Stimulated activated CD8-positive, alpha-beta memory T cell treated with anti-CD3 and anti-CD28 coated beads, Interleukin-12 subunit alpha, Interleukin-12 subunit beta, amount 100 ng/mL, for 1 hour (primary cell): ENCODE results near the gene ZDHHC14.

Experiments used
- DNase-seq: peaks from one replicate; pipeline ENCODE4 v3.0.0-alpha.2; 2020; ENCODE audit warnings: low read depth

ZDHHC14 gene

DNA sequence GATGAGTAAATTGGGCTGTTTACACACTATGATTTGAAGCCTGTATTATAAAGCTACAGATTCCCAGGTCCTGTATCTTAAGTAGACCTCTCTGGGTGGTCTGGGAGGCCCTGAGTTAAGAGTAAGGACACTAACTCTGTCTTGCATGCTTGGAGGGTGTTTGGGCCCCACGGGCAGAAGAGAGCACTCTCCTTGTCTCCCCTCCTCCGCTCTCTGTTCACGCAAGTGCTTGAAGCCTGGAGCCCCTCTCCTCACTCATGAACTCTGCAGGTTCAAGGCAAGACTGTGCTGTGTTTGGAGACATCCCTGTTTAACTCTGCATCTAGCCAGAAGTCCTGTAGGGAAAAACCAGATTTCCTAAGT is 154.0 kb downstream of the ZDHHC14 start:
- DNase-seq = no peak

DNA sequence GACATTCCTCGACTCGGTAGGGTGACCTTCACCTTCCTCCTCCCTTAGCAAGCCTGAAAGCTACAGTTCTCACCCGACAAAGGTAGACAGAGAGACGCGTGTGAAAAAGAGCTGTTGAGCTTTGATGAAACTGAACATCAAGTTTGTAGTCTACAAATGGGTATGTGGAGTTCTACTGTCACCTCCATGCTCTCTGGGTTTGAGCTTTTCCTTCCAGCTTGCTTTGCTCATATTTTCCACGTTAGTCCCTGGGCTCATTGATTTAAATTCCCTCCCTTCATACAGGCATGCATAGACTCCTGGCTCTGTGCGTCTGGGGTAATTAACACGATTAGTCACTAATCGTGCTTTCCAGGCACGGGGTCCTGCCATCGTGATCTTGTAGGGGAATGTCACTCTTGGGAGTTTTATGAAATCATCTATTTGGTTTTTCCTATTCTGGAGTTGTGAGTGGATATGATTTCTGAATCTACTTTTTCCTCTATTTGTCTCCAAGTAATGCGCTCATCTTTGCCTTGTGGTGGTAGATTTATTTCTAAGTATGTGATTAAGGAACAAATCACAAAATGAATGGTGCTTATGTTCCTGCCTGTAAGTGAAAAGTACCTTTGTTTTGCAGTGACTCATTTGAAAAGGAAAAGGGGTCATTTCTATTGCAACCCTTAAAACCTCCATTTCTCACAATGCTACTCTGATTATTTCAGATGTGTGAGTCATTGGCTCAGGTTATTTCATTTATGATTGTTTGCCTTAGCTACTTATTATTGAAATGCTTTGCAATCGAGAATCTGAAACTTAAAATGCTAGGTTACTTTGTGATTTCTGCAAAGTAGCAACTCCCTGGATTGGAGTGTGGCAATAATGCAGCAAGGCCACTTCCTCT is 154.6 kb downstream of the ZDHHC14 start:
- no peak for DNase-seq

DNA sequence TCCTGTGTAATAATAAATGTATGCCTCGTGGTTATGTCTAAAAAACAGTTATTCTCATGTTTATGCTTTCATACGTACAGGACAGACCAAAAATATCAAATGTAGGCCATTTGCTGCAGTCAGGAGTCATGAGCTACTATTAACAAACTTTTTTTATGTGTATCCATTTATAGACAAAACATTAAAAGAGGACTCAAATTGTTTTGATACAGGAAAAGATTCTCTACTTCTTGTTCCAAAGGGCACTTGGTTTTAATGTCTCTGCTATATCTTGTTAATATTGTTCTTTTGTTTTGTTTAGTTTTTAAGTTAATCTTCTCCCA is 155.2 kb downstream of the ZDHHC14 start:
- no peak for DNase-seq

DNA sequence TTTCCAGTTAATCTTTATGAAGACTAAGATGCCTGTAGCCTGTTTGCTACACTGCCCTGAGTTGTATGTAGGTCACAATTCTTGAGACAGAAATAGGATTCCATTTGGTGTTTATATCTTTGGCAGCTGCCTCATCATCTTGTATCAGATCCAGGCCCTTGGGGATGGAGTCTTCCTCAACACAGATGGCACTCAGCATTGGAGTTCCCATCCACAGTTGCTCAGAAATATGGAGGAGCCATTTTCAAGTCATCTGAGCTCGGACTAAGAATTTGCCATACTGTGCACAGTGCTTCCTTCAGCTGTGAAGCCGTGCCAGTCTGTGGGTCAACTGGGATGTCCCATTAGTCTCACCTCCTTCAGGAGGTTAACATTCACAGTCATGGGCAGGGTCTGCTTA is 156.6 kb downstream of the ZDHHC14 start:
- DNase-seq = no peak

DNA sequence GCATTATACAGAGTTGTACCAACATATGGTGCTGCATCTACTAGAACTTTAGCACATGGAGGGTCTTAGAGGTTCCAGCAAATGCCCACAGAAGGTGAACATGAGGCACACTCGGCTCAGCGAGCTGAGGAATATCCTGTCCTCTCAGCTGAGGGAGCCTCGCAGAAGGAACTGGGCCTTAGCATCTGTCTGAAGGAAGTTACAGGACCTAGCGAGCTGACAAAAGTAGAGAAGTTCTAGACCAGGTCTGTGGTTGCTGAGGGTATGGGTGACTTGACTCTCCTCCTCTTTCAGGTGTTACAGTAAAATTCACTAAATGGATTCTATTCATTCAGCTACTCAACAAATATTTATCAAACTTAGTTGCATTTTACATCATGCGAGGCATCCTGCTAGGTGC is 157.2 kb downstream of the ZDHHC14 start:
- no peak for DNase-seq

DNA sequence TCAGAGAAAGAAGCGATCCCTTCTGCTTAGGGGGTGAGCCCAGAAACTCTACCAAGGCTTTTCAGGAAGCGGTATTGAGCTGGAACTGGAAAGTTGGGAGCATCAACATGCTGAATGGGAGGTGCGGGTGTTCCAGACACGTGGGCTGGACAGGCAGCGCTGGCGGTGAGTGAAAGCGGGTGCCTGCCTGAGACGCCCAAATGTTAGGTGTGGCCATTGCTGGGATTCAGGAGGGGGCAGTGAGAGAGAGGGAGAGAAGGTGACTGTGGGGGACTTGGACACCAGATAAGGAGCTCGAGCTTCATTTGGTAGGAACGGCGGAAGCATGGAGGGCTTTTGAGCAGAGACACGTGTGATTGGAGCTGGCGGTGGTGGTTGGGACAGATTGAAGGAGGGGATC is 157.7 kb downstream of the ZDHHC14 start:
- no peak for DNase-seq

DNA sequence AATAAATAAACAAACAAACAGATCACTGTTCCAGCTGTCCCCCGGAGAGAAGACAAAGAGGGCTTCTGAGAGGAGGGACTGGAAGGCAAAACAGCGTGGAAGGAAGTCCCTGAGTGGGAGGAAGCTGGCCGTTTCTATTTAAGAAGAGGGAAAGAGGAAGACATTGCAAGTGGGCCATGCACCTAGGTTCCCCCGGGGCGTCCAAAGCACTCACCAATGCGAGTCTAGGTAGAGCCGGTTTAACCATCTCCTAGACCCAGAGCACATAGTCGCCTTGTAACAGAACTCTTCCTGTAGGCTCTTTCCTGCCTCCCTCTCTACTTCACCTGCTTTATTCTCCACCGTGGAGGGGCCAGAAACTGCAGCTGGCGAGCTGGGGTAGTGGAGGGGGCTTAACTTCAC is 158.4 kb downstream of the ZDHHC14 start:
- no peak for DNase-seq

DNA sequence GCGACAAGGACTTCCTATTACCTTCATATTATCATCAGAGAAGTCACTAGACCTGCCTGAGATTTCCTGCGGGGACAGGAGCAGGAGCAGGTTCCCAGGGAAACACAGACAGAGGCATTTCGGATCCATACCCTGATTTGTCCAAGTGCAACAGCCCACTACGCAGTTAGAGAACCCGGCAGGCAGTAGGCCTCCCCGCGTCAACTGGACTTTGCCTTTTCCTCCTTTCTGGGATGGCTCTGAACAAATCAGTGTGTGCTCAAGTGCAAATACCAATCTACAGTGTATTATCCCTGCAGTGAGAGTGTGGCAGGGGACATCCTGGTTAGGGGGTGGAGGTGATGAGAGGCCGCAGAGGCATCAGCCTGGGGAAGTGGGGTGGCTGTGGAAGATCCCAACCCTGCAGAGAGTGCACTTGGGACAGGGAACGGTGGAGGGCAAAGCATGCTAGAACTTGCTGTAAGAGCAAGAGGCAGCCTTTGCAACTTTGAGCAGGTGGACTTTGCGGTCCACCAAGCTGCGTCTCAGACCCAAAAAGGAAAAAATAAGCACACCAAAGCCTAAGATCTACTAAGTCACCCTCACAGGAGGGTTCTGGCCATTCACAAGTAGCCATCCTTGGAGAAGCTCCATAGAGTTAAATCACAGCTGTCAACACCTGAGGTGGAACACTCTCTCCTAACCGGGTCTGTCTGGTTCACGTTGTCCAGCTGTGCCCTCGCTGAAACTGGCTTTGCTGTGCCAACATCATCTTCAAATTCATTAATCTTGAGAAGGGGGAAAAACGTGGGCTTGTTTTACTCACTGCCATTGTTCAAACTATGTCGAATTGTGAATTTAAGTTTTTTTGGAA is 159.1 kb downstream of the ZDHHC14 start:
- DNase-seq = no peak

DNA sequence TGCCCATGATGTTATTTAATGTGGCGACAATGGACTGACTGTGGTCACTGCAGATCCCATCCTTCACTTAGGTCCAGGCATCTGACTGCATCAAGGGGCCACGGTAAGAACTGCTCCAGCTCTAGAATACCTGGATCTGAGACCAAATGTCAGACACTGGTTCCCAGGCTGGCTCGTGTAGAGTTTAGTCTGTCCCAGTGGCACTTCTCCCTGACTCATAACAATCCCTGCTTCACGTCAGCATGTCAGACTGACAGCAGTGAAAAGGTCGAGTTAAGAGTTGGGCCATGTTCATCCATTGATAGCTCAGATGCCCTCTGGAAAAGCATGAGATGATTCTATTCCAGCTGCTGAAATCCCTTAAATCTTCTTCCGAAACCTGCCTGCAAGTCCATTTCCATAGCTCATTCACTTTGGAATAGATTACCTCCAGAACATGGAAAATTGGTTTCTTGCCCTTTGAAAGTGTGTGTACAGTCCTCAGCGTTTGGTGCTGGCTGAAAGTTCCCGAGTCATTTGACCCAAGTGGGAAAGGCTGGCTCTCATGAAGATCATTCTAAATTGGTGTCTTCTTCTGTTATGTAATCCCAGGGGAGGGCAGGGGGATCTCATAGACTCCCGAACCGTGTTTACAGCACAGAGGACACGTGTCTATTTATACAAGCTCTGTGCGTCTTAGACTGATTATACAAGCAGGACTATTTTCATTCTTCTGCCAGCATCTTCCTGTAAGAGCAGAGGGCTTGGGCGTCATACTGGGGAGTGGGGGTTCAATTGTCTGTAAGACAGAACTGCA is 160.8 kb downstream of the ZDHHC14 start:
- no peak for DNase-seq

DNA sequence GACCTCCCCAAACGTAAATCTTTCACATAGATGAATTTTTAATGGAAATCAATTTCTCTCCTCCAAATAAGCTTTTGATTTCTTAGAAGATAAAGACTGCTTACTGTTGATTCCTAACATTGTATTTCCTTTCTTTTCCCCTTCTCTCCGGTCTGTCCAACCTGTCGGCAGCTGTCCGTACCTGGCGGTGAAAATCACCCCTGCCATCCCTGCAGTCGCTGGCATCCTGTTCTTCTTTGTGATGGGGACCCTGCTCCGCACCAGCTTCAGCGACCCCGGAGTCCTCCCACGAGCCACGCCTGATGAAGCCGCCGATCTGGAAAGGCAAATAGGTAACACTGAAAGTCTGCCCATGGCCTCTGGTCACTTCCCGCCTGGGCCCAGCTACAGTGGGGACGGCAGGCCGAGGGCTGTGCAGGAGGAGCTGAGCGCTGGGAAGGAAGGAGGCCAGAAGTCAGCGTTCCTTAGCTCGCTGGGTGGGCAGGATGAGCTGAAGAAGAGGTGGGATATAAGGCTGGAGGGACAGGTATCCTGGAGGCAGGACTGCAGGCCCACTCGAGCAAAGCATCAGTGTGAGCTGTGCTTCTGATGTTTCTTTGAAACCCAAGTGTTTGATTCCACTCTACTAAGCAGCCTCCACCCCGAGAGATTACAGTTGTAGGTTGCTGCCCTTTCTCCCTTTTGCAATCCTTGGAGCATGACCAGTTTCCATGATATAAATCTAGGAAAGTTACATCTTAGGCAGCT is 161.6 kb downstream of the ZDHHC14 start:
- no peak for DNase-seq

DNA sequence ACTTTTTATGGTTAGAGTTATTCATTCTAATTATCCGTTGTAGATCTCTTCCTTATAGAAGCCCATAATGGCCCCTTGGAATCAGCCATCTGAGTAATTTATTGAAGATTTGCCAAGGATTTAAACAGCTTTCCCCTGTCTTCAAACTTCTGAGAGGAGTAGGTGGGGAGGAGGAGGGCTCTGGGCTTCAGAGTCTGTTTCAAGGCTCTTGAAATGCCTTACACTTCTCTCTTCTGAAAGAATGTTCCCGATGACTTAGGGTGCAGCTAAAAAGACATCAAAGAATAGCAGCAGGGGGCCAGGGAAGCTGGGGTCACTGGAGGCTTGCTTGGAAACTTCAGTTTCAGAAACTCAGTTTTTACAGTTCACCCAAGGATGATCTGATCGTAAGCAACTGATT is 165.3 kb downstream of the ZDHHC14 start:
- DNase-seq = no peak

DNA sequence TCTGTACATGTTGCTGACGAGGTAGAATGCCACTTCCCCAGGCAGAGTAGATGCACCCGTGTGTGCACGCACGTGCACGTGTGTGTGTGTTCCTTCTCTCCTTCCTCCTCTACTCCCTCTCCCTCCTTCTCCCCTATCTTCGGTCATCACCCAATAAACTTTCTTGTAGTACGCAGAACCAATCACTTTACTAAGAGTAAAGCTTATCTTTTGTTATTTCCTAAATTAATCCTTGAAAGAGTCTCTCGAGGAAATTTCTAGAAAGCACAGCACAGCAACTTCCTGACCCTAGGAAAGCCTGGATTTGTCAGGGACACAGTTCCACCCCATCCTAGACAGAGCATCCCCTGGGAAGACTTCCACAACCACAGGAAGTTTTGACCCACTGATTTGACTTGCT is 166.1 kb downstream of the ZDHHC14 start:
- DNase-seq = no peak

DNA sequence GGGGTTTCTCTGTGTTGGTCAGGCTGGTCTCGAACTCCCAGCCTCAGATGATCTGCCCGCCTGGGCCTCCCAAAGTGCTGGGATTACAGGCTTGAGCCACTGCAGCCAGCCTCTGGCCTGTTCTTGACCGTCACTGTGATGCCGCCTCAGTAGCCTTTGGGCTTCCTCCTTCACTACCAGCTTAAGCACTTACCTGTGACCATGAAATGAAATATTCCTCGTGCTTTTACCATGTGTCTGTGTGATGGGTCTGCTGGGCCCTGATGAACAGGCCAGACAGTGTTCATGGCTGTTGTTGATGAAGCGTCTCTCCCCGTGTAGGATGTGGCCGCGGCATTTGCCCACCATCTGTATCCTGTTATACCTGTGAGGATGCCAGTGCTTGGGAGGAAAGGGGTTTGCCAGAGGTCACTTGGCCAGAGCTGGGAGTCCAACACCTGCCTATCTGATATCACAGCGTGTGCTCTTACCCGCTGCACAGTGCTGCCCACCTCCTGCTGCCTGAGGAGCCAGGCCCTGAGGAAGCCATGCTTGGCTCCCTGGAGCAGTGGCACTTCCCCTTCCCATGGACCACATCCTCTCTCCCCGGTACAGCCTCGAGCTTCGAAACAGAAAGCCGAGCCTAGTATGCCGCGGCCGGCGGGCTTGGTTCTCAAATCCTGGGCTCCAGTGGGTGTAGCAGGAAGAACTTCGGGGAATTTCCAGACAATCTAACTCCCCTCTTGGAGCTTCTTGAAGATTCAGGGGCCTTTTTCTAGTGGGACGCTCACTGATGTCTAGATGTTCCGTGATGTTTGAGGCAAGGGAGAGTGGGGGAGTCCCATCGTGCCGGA is 167.9 kb downstream of the ZDHHC14 start:
- no peak for DNase-seq

DNA sequence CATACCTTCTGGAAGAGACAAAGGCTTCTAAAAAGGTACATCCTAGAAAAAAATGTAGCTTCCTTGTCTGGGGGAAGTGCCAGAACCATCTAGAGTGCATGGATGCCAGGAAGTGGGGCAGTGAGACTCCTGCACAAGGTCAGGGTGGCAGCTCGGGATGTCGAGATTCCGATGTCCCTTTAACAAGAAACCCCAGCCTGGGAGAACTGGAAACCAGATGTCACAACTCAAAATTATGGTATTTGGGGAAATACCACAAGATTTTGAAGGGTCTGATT is 168.4 kb downstream of the ZDHHC14 start:
- no peak for DNase-seq

DNA sequence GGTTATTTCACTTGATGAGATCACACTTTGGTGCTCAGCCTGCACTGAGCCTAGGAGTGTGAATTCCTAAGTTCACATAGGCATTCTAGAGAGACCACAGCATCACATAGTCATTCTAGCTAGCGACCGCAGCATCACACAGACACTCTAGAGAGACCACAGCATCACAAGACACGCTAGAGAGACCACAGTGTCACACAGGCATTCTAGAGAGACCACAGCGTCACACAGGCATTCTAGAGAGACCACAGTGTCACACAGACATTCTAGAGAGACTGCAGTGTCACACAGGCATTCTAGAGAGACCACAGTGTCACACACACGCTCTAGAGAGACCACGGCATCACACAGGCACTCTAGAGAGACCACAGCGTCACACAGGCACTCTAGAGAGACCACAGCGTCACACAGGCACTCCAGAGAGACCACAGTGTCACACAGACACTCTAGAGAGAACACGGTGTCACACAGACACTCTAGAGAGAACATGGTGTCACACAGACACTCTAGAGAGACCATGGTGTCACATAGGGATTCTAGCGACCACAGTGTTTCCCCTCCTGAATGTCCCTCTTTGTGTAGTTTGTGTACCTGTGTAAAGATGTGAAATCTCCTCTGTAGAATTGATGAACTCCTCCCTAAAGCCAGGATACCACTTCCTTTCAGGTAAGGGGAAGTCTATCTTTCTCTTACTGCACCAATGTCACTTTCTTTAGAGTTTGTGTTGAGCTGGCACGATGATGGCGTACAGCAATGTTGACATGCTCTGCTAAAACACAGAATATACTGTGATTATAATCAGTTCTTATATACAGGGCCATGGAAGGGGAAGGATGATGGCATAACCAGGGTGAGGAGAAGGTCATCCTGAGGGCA is 169.4 kb downstream of the ZDHHC14 start:
- DNase-seq = no peak

DNA sequence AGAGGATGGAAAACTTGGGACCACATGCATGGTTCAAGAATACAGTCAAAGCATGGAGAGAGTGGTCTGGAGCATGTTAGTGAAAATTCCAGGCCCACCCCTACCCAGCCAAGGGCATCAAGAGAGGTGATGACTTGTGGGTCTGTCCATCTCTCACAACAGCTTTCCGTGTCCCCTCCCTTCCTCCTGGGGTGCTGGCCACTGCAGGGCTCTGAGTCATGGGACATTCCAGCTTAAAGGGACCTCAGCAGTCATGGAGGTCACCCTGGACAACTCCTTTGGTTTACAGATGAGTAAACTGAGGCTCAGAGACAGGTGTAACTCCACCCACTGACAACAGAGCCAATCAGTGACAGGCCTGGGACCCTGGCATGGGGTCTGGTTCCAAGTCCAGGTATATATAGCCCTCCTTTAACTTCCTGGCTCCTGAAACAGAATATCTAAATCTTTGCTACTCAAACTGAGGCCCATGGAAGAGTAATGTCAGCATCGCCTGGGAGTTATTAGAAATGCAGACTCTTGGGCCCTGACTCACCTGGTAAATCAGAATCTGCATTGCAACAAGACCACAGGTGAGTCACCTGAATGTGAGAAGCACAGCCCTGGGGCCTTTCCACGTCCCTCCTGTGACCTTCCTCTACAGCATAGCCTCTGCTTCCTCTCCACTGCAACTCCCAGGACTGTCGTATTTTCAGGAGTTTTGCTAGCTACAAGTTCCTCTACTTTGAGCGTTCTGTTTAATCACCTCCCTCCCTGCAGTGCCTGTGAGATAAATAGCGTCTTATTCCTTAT is 170.2 kb downstream of the ZDHHC14 start:
- DNase-seq = no peak

DNA sequence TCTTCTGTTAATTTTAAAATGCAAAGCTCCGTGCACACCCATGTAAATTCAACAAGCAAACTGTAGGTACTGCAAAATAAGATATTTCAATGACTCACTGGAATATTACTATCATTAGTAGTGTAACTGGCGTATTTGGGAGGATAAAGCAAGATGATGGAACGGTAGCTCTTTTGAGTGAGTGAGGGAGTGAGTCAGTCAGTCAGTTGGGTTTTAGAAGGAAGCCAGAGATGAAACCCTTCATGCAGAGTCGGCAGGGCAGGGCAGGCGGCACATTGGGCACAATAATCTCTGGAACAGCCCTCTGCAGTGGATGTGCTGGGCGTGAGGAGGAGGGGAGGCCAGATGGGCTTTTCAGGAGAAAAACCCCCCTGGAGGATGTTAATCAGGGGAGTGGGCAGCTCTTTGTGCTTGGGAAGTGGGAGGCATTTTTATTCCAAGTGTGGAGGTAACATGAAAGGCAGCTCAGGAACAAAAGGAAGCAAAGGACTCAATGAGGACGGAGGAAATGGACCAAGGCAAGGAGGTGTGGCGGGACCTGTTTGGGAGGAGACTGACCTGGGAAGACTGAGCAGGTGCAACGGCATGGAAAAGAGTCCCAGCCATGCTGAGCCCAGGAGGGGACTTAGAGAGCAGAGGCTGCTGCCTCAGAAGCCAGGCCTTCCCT is 171.2 kb downstream of the ZDHHC14 start:
- DNase-seq = no peak

DNA sequence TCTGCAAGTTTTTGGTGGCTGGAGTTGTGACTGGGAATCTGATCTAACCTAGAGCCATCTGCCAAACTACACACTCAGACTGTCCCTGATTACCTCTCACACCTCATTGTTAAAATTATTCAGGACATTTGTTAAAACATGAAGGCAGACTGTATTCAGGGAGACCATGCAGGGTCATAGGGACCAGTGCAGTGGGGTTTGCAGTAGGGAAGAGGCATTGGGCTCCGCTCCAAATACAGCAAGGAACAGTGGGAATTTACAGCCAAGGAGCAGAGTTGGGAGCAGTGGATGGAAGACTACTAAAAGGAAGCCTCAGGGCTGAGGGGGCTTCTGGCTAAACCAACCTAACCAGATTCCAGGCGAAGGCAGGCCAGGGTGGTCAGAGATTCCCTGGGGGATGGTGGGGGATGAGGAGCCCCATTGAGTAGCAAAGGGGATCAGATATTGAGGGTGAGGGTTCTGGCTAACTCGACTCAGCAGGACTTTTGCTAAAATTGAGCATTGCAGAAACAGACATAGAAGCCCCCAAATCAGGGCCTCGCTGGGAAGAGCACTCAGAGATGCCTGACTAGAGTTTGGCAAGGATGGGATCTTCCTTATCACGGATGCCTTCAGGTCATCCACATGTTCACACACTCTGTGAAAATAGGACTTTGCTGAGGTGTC is 172.0 kb downstream of the ZDHHC14 start:
- no peak for DNase-seq
